GM19324 (cell line): ENCODE data around the gene PRDX2.

Experiments
- ATAC-seq: cut with Tn5 transposase; IDR thresholded peaks from one replicate; pipeline ENCODE4 v1.9.1; 2021; ENCODE audit warnings: mild to moderate bottlenecking, moderate library complexity; ENCODE audit not compliant: unreplicated experiment, low FRiP score

PRDX2 gene

DNA sequence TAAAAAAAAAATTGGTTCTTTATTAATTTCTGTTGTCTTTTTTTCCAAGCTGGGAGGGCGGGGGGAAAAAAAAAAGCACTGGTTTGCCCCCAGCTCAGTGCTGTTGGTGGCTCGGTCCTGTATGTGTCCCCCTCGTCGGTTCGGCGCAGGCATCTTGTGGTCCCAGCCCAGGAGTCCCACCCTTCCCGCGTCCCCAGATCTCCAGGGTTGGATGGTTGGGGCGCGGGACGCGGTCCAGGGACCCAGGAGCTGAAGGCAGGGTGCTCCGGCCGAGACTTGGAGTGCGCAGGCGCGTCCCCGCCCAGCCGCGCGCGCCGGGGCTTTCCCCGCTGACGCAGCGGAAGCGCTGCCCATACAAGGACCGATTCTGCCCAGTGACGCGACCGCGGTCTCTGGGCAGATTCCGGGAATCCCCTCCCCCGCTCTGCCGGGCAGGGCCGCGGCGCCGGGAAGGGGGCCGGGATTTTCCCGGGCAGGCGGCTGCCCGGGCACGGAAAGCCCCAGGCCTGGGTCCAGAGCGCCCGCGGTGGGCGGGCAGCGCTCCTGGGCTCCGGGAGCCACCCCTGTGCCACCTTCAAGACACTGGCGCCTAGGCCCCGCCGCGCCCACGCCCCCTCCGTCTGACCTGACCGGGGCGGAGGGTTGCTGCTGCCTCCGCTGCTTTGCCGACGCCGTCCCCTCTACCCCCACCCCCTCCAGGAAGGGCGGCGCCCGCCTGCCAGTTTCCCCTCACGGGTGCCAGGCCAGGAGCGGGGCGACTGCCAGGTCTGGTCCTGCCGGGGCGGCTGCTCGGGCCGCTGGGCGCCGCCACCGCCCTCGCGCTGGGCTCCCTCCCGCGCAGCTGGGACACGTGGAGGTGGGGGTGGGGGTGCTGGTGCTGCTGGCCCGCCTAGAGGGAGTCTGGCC lies 8.1 kb downstream of the PRDX2 start:
- peak; percentile 48 for ATAC-seq

DNA sequence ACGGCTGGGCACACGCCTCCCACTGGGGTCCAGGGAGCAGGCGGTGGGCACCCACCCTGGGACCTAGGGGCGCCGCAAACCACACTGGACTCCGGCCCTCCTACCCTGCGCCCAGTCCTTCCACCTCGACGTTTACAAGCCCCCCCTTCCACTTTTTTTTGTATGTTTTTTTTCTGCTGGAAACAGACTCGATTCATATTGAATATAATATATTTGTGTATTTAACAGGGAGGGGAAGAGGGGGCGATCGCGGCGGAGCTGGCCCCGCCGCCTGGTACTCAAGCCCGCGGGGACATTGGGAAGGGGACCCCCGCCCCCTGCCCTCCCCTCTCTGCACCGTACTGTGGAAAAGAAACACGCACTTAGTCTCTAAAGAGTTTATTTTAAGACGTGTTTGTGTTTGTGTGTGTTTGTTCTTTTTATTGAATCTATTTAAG lies 8.7 kb downstream of the PRDX2 start:
- no peak for ATAC-seq

DNA sequence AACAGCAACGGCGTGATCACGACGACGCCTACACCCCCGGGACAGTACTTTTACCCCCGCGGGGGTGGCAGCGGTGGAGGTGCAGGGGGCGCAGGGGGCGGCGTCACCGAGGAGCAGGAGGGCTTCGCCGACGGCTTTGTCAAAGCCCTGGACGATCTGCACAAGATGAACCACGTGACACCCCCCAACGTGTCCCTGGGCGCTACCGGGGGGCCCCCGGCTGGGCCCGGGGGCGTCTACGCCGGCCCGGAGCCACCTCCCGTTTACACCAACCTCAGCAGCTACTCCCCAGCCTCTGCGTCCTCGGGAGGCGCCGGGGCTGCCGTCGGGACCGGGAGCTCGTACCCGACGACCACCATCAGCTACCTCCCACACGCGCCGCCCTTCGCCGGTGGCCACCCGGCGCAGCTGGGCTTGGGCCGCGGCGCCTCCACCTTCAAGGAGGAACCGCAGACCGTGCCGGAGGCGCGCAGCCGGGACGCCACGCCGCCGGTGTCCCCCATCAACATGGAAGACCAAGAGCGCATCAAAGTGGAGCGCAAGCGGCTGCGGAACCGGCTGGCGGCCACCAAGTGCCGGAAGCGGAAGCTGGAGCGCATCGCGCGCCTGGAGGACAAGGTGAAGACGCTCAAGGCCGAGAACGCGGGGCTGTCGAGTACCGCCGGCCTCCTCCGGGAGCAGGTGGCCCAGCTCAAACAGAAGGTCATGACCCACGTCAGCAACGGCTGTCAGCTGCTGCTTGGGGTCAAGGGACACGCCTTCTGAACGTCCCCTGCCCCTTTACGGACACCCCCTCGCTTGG lies 9.3 kb downstream of the PRDX2 start:
- ATAC-seq: no peak

DNA sequence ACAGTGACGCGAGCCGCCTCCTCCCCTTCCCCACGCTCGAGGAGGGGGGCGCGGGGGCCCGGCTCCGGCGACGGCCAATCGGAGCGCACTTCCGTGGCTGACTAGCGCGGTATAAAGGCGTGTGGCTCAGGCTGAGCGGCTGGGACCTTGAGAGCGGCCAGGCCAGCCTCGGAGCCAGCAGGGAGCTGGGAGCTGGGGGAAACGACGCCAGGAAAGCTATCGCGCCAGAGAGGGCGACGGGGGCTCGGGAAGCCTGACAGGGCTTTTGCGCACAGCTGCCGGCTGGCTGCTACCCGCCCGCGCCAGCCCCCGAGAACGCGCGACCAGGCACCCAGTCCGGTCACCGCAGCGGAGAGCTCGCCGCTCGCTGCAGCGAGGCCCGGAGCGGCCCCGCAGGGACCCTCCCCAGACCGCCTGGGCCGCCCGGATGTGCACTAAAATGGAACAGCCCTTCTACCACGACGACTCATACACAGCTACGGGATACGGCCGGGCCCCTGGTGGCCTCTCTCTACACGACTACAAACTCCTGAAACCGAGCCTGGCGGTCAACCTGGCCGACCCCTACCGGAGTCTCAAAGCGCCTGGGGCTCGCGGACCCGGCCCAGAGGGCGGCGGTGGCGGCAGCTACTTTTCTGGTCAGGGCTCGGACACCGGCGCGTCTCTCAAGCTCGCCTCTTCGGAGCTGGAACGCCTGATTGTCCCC lies 10.1 kb downstream of the PRDX2 start, which contains the start of gene JUNB:
Gene JUNB, plus strand, starts transcription at position 142 of the 706 bp plus-strand sequence. Its CDS starts 286 bp downstream, at position 428.
- peak; percentile 36 for ATAC-seq

DNA sequence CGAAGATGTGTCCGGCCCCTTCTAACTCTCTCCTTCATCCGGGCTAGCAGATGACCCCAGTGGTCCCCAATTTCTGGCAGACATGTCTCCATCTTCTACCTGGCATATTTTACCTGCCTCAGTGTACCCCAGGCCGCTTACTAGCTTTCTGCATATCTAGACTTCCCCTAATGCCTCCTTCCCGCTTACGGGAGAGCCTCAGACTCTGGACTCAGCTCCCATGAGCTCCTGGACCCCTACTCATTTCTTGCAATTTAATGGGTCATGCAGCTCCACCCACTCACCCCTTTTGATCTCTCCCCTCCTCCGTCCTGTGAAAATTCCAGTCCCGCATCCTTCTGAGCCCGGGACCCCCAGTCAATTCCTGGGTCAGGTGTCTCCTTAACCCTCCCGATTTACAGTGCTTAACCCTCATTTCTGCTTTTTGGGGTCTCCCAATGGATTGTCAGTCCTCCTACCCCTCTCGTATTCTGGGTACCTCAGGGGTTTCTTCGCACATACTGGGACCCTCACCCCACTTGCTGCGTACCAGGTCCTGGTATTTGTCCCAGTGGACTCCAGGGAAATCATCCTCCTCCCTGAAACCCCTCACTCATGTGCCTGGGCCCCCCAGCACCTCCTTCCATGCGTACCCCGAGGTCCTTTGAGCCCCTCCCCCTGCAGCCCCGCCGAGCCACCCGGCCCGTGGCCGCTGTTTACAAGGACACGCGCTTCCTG lies 10.8 kb downstream of the PRDX2 start:
- ATAC-seq: no peak

DNA sequence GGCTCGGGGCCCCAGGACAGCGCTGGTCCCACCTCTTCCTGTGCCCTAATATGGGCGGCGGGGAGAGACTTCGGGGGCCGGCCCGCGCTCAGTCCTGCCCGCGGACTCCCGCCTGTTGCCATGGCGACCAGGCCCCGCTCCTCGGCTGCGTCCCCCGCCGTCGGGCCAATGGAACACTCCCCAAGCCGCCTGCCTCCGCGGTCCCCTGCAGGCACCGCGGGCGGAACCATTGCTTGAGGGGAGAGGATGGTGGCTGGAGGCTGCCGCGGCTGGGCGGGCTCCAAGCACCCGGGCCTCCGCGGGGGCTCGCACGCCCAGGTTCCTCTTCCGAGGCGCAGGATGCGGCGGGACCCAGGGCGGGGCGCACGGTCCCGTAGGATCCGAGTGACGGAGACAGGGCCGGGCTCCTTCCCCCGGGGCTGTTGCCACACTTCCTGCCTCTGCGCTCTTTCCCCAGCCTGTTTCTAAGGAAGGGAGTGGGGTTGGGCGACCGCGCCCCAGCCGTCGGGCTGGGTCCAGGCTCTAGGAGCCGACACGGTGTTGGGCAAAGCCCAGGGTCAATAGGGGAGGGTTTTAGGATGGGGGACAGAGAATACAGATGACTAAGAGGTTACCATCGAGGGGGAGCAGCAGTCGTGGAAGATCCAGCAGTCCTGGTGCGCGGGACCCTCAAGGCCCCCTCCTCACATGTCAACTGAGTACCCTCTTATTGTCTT lies 11.5 kb downstream of the PRDX2 start:
- peak; percentile 42 for ATAC-seq

DNA sequence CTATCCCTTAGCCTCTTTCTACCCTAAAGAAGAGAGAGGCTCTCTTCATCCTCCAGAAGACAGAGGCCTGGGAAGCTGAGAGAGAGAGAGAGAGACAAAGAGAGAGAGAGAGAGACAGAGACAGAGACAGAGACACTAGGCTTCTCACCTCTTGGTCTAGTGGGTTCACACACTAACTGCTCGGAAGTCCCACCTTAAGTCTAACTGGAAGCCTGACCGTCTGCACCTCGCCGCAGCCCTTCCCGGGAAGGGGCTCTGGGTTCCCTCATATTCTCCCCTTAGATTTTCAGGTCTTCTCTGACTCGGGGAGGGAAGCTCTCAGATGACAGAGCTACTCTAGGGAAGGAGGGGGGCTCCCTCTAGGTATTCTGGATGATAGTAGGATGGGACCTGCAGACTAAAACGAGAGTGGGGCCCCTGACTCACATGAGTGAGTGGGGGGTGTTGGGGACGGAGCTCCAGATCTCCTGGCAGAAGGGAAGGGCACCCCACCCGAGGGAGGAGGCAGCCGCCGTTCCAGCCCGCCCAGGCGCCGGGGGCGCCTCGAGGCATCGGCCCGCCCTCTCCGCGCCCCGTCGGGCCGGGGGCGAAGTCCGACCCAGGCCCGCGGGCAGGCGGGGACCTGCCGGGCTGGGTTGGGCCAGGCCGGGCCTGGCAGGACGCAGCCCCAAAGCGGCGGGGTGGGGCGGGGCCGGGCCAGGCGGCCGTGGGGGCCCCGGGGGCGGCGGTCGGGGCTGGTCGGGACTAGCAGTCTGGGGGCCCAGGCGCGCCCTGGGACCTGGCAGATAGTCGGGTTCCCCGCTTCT lies 12.3 kb downstream of the PRDX2 start:
- no peak for ATAC-seq

DNA sequence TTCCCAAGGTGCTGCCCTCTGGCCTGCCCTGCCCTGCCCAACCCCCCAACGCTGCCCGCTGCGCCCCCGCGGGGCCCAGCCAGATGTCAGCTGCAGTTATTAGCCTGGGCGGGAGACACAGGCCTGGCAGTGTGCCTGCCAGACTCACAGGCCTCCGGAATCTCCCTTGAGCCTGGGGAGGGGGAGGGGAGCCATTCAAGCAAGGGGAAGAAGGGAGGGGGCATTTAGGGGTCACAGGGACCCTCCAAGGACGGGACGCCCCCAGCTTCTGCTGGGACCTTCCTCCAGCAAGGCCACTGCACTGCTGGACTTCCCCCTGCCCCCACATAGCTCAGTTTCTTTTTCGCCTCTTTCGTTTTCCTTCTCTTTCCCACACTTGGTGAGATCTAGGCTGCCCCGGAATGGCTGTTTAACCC lies 12.9 kb downstream of the PRDX2 start:
- no peak for ATAC-seq

DNA sequence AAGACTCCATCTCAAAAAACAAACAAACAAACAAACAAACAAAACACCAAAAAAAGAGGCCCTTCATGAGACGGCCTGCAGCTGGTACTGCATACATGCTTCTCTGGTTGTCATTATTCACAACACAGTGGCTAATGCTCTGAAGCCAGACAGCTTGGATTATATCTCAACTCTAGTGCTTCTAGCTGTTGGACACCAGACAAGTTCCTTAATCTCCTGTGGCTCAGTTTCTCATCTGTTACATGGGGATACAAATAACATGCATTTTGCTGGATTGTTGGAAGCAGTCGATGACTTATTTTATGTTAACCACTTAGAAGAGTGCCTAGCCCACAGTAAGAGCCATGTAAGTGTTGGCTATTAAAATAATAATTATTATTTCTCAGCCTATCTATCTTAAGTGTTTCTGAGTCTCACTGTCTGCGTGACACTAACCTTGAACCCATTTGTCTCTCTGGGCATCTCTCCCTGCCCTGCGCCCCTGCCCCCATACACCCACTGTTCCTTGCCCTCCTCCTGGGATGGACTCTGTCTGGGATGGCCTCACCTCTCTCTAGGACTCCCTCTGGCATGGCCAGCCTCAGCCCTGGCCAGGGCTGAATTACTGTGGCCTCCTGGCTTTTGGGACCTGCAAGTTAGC lies 13.4 kb downstream of the PRDX2 start:
- no peak for ATAC-seq

DNA sequence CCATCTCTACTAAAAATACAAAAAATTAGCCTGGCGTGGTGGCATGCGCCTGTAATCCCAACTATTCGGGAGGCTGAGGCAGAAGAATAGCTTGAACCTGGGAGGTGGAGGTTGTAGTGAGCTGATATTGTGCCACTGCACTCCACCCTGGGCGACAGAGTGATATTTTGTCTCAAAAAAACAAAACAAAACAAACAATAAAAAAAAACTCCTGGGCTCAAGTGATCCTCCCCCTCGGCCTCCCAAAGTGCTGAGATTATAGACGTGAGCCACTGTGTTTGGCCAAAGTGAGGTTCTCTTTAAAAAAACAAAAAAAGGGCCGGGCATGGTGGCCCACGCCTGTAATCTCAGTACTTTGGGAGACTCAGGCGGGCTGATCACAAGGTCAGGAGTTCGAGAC lies 14.1 kb downstream of the PRDX2 start:
- ATAC-seq: no peak

DNA sequence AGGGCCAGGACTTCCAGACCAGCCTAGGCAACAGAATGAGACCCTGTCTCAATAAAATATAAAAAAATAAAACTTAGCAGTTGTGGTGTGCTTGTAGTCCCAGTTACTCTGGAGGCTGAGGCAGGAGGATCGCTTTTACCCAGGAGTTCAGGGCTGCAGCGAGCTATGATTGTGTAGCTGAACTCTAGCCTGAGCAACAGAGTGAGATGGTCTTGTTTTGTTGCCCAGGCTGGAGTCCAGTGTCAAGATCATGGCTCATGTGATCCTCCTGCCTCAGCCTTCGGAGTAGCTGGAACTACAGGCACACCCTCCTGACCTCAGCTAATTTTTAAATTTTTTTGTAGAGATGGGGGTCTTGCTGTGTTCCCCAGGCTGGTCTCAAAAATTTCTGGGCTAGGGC lies 14.6 kb downstream of the PRDX2 start:
- ATAC-seq: no peak

DNA sequence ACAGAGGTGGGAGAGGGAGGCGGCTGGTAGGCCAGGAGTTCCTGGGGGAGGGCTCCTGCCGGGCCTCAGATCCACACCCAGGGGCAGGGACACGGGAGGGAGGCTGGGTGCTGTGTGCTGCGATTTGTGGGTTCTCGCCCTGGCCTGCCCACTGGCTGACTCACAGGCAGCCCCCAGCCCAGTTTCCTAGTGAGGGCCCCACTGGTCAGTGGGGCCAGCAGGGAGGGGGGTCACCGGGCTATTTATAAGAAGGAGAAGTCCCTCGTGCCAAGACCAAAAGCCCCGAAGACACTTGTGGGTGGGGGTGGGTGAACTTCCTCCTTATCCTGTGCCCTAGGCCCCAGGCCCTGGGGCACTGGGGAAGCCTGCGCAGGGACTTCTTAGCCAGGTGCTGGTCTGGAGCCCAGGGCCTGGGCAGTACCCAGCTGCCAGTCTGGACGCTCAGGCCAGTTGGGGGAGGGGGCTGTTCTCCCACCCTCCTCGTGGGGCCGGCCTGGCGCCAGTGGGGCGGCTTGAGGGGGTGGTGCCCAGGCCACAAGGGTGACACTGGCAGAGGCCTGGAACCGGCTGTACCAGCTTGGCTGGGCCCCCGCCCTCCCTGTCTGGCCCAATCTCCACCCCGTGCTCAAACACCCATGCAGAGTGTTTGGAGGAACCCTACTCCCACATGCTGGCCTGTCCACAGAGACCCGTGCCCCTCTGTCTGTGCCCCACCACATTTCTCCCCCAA lies 15.3 kb downstream of the PRDX2 start:
- ATAC-seq: no peak

DNA sequence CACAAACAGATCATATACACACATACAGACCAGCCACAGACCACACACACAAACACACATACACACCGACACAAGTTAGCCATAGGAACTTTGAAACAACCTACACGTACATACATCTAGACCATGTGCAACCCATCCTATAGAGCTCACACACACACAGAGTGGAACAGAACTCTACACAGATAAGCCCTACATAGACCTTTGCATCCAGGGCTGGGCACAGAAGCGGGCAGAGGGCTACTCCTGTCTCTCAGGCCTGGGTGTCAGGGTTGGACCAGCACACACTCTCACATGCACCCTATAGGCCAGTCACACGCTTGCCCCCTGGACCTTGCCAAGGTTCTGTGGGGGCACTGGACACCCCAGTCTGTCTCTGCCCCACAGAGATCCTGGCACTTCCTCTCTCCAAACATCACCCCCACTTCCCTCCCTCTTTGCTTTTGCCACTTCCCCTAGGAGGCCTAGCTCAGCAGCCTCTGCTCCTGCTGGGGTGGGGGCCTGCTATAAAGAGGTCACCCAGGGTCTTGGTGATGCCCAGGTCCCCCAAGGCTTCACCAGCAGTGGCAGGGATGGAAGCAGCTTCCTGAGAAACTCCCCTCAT lies 16.1 kb downstream of the PRDX2 start:
- no peak for ATAC-seq

DNA sequence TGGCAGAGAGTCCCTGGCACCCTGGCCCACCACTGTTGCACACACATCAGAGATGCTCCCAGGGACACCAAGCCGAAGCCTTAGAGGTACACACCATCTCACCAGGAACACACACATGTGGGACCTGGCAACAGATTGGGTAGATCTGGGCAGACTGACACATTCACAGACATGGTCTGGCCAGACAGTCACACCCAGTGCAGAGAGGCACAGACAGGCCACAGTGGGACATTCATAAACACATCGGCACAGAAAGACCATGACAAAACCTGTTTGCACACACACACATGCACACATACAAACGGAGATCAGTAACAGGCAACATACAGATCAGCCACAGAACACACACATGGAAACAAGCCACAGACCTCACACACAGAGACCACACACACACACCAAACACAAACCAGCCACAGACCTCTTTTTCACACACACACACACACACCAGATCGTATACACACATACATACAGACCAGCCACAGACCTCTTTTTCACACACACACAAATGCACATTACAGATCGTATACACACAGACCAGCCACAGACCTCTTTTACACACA lies 16.6 kb downstream of the PRDX2 start:
- ATAC-seq: no peak

DNA sequence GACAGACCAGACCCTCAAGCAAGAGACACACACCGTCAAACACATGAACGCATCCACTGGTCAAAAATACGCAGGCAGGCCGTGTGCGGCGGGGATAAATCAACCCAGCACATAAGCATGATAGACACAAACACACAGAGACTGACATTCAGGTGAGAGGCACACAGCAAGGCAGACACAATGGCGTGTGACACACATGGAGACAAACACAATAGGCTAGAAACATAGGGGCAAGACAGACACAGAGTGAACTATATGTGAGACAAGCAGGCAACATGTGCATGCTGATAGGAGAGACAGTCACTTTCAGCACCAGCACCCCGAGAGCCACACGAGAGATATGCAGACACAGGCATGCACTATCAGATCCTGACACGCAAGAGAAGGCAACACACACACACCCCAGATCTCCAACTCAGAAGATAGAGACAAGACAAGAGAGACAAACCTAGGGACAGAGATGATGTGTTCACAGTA lies 17.2 kb downstream of the PRDX2 start:
- no peak for ATAC-seq

DNA sequence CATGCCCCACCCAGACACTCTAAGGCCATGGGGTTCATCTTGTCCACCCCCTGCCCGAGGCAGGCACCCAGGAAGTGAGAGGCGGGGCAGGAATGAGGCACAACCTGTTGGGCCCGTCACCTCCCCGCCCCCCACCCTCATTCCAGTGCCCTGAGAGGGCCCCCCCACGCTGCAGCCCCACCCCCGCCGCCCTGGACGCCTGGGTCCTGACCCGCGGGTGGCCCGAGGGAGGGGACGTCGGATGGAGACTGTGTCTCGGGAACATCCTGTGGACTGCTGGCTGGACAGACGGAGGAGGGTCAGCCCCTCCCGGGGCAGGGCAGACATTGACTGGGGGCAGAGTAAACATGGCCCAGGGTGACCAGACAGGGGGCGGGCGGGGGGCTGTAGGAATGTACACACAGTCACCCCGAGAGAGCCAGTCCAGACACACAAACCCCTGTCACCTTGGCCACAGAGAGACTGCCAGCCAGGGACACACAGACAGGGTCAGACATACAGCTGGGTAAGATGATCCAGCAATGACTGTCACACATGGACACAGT lies 17.7 kb downstream of the PRDX2 start:
- ATAC-seq: no peak
